ENCODE measurements around the gene ERVK3-1.

ERVK3-1 gene

GRCh38 chr19:58350871-58351557, 45.8 kb downstream of the ERVK3-1 start:
- no peak for TF ChIP-seq CTCF (IDR thresholded peaks at IDR 0.05)
- peaks cover 11 to 18% of the 10 kb centered on the region in 2 experiments for H3K4me1 ChIP-seq (ENCODE audit: control insufficient read depth in 1 of 2, insufficient read depth in 1 of 2, low read depth in 1 of 2, low read length in 1 of 2)
- no peaks in the 10 kb centered on the region for H3K36me3 ChIP-seq
- H3K9me3 ChIP-seq = no peaks in the 10 kb centered on the region
- no peak overlapping the region for H3K4me3 ChIP-seq (ENCODE audit: low read depth in 1 of 2, low read length in 1 of 2)
- H3K27me3 ChIP-seq = peaks cover 73% of the 10 kb centered on the region
- H3K27ac ChIP-seq = no peak overlapping the region

- H3K36me3 ChIP-seq = no peaks in the 10 kb centered on the region
- peaks cover 16 to 21% of the 10 kb centered on the region in 2 experiments for H3K4me1 ChIP-seq (ENCODE audit: control insufficient read depth in 1 of 2, insufficient read depth in 1 of 2, low read depth in 1 of 2, low read length in 1 of 2)
- no peaks in the 10 kb centered on the region for H3K9me3 ChIP-seq
- H3K27ac ChIP-seq = no peak overlapping the region
- H3K4me3 ChIP-seq (ENCODE audit: low read depth in 1 of 2, low read length in 1 of 2) = no peak overlapping the region
- TF ChIP-seq CTCF (IDR thresholded peaks at IDR 0.05) = no peak
- peaks cover 73% of the 10 kb centered on the region for H3K27me3 ChIP-seq
Measured at GRCh38 chr19:58351558-58351878, 46.3 kb downstream of the ERVK3-1 start.

- no peaks in the 10 kb centered on the region for H3K9me3 ChIP-seq
- no peak overlapping the region for H3K27ac ChIP-seq
- no peaks in the 10 kb centered on the region for H3K36me3 ChIP-seq
- peaks cover 21 to 23% of the 10 kb centered on the region in 2 experiments for H3K4me1 ChIP-seq (ENCODE audit: control insufficient read depth in 1 of 2, insufficient read depth in 1 of 2, low read depth in 1 of 2, low read length in 1 of 2)
- peaks cover 73% of the 10 kb centered on the region for H3K27me3 ChIP-seq
- H3K4me3 ChIP-seq (ENCODE audit: low read depth in 1 of 2, low read length in 1 of 2) = no peak overlapping the region
- no peak for TF ChIP-seq CTCF (IDR thresholded peaks at IDR 0.05)
Measured at GRCh38 chr19:58351990-58352755, 47.0 kb downstream of the ERVK3-1 start.

- H3K4me1 ChIP-seq (ENCODE audit: control insufficient read depth in 1 of 2, insufficient read depth in 1 of 2, low read depth in 1 of 2, low read length in 1 of 2) = peaks cover 16% of the 10 kb centered on the region in 2 experiments
- no peak within 1 kb of the TSS for H3K4me3 ChIP-seq (ENCODE audit: low read depth in 1 of 2, low read length in 1 of 2)
- H3K9me3 ChIP-seq = no peaks in the 10 kb centered on the region
- H3K27me3 ChIP-seq = peaks cover 73% of the 10 kb centered on the region
- H3K36me3 ChIP-seq = no peaks in the 10 kb centered on the region
- no peak within 1 kb of the TSS for H3K27ac ChIP-seq
- no peak for TF ChIP-seq CTCF (IDR thresholded peaks at IDR 0.05)
Measured at GRCh38 chr19:58352760-58353671, 47.8 kb downstream of the ERVK3-1 start, which contains the start of gene A1BG. Gene A1BG (minus strand): TSS chr19:58353492. CDS start chr19:58353437, 55 bp downstream.

GRCh38 chr19:58353717-58354477, 48.7 kb downstream of the ERVK3-1 start:
- Histone ChIP-seq H3K27me3 (peaks cover 68% of the 10 kb centered on the region), H3K27ac (no peak overlapping the region), H3K36me3 (no peaks in the 10 kb centered on the region), H3K4me1 (ENCODE audit: control insufficient read depth in 1 of 2, insufficient read depth in 1 of 2, low read depth in 1 of 2, low read length in 1 of 2) (peaks cover 11 to 16% of the 10 kb centered on the region in 2 experiments), H3K9me3 (no peaks in the 10 kb centered on the region), H3K4me3 (ENCODE audit: low read depth in 1 of 2, low read length in 1 of 2) (no peak overlapping the region)
- no peak for TF ChIP-seq CTCF (IDR thresholded peaks at IDR 0.05)

Data from neutrophil (primary cell).